Frontal cortex (tissue), 1 donor: Measurements from ENCODE around the gene CD70. TPM values are rescaled to one million over a fixed set of nuclear protein-coding genes. Genes with fewer than 3 reads are reported as not detected.

ENCODE experiments used
- small RNA-seq: library from RNA; depleted of rRNA; stranded (forward); fragments of <200 nt; gene quantifications from one replicate; pipeline ENCODE3, GENCODE V24; 2014
- total RNA-seq: library from RNA; depleted of rRNA; stranded (reverse); fragments of >200 nt; gene quantifications from one replicate; pipeline ENCODE4 v1.2.3, GENCODE V29; 2014

The CD70 gene
- total RNA-seq, 1 donor from 2014 or later = not detected

Small RNAs within 50 kb of the gene (small RNA-seq; reads per million reads assigned to genes)
- gene RF00019 = not detected

Other genes with a start within 250 kb of the CD70 start
- gene CLPP, start 229.6 kb downstream of the CD70 start, total RNA-seq = 38.3 TPM
- 39.9 TPM for gene ALKBH7, start 218.4 kb downstream of the CD70 start, total RNA-seq
- gene PSPN, start 215.2 kb downstream of the CD70 start, total RNA-seq = 3.7 TPM
- gene GTF2F1, start 198.0 kb downstream of the CD70 start, total RNA-seq = 51.0 TPM
- gene KHSRP, start 166.3 kb downstream of the CD70 start, total RNA-seq = 64.8 TPM
- 0.41 TPM for gene SLC25A41, start 157.4 kb downstream of the CD70 start, total RNA-seq
- 14.7 TPM for gene SLC25A23, start 131.4 kb downstream of the CD70 start, total RNA-seq
- gene CRB3, start 126.9 kb downstream of the CD70 start, total RNA-seq = 0.41 TPM
- gene DENND1C, start 109.4 kb downstream of the CD70 start, total RNA-seq = not detected
- 106 TPM for gene TUBB4A, start 88.8 kb downstream of the CD70 start, total RNA-seq
- gene TNFSF9, start 60.1 kb downstream of the CD70 start, total RNA-seq = 2.0 TPM
- gene TNFSF14, start 79.0 kb upstream of the CD70 start, total RNA-seq = not detected
- 11.4 TPM for gene C3, start 129.5 kb upstream of the CD70 start, total RNA-seq
- 8.6 TPM for gene GPR108, start 146.4 kb upstream of the CD70 start, total RNA-seq
- 2.9 TPM for gene TRIP10, start 148.5 kb upstream of the CD70 start, total RNA-seq
- gene SH2D3A, start 176.3 kb upstream of the CD70 start, total RNA-seq = 0.82 TPM
- gene VAV1, start 181.6 kb upstream of the CD70 start, total RNA-seq = 0.82 TPM